GM12872 (cell line): Measurements from ENCODE around the gene EML4.

ENCODE experiments used
- TF ChIP-seq, protein P1 (sequence below): IDR thresholded peaks from 3 replicates; pipeline ENCODE4 v1.5.1; 2011; ENCODE audit warnings: low read depth, mild to moderate bottlenecking, low read length, moderate library complexity; ENCODE audit not compliant: insufficient read depth

Gene EML4

DNA sequence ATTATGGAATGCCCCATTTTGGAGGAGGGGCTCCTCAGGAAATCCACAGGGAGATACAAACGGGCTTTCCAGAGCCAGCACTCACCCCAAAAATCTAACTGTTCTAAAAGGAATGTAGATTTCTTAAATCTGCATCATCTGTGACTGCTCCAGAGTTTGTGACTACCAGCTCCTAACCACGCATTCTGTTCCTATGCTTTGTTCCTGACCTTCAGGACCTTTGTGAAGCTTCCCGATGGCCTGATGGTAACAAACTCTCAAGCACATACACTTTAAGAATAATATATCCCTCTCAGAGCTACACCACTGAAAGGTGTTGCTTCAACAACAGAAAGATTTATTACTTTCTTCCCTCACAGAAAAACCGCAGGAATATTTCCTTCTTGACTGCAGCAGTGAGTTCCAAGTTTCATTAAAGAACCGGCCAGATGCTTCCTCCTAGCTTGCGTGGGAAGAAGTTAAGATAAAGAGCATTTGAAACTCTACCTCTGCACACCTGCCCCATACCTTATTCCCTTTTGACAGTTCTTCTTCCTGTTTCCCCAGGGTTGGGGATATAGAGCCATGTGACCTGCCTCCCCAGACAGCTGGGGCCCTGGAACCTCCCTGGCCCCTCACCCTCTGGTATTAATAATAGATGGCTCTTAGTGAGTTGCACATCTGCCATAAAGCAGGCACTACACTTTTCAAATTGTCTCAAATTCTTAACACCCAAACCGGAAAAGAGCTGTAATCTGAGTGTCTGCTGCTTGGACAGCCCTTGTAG, 40.2 kb upstream of the EML4 start:
- TF ChIP-seq, protein P1, sequence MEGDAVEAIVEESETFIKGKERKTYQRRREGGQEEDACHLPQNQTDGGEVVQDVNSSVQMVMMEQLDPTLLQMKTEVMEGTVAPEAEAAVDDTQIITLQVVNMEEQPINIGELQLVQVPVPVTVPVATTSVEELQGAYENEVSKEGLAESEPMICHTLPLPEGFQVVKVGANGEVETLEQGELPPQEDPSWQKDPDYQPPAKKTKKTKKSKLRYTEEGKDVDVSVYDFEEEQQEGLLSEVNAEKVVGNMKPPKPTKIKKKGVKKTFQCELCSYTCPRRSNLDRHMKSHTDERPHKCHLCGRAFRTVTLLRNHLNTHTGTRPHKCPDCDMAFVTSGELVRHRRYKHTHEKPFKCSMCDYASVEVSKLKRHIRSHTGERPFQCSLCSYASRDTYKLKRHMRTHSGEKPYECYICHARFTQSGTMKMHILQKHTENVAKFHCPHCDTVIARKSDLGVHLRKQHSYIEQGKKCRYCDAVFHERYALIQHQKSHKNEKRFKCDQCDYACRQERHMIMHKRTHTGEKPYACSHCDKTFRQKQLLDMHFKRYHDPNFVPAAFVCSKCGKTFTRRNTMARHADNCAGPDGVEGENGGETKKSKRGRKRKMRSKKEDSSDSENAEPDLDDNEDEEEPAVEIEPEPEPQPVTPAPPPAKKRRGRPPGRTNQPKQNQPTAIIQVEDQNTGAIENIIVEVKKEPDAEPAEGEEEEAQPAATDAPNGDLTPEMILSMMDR = no peak

DNA sequence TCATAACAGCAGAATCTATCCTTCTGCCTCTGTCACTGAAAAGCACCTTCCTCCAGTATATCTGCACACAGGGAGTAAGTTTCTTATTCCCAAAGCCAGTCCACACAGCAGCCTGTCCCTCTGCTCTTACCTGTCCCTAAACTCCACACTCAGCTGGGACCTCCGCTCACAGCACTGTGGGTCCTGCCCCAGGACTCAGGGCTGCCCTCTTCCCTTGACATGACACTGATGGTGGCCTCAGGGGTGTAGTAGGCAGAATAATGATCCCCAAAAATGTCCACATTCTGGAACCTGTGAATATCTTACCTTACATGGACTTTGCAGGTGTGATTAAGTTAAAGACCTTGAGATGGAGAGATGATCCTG, 39.7 kb upstream of the EML4 start:
- TF ChIP-seq, protein P1 = no peak

DNA sequence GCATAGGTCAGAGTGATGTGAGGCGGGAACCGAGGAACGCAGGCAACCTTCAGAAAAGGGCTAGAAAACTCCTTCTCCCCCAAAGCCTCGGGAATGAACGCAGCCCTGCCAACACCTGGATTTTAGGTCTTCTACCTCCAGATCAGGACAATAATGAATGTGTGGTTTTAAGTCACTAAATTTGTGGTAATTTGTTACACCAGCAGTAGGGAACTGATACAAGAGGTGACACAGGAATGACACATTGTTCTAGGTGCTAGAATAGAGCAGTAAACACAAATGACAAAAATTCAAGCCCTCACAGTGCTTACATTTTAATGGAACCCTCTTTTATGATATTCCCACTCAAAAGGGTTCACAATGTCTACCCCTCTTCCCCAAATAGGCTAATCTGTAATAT, 39.2 kb upstream of the EML4 start:
- TF ChIP-seq, protein P1 = no peak

DNA sequence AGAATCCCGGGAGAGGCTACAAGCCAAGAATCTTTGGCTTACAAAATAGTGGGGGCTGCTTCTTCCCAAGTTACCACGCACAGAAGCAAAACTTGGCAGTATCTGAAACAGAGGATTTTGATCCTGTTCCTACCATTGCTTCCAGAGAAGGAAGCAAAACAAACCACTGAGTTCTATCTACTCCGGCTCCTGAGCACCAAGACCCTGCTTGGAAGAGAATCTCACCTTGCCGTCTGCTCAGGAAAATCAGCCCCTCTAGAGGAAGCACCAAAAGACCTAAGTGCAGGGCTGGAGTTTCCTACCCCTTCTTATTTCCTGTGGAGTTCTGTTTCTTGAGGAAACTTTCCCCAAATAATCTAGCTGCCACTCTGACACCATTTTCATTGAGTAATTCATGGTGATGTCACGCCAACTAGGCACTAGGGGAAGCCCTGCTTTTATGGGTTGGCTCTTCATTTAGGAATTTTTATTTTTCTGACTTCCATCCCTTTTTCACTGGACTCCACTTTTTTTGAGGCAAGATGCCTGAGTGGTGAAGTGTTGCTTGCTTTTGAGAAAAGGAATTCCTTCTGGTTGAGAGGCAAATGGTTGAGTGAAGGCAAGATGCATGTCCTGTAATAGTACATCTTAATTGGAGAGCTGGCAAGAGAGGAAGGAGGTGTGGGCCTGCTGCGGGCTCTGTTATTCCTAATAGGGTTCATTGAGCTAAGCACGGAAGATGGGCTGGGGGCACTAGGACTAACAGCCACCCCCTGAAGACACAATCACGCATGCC, 36.8 kb upstream of the EML4 start:
- TF ChIP-seq, protein P1 = no peak

DNA sequence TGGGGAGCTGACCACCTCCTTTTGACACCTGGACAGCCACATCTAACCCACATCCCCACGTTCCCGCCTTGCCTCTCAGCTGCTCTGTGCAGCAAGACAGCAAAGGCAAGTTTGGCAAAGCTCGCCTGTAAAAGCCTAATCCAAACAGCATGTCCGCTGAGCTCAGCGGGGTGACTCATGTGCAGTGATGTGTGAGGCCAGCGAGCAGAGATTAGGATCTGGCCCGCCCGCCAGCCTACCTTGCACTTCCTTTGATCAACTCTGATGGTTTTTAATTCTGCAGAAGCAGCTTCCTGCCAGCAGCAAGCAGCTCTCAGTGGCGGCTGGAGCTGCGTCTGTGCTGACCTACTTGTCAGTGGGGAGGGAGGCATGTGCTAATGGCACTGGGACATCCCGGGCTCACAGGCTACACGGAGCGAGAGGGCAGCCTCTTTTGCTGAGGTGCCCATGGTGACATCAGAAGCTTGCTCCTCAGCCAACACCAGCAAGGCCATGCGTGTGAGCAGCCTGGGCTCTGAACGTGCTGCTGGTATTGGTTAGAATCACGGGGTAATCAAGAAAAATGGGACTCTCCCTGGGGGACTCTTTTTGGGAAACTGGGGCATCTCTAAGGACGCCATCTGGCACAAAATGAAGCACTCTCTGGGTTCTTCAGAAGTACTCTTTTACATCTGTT, 36.0 kb upstream of the EML4 start:
- TF ChIP-seq, protein P1 = no peak

DNA sequence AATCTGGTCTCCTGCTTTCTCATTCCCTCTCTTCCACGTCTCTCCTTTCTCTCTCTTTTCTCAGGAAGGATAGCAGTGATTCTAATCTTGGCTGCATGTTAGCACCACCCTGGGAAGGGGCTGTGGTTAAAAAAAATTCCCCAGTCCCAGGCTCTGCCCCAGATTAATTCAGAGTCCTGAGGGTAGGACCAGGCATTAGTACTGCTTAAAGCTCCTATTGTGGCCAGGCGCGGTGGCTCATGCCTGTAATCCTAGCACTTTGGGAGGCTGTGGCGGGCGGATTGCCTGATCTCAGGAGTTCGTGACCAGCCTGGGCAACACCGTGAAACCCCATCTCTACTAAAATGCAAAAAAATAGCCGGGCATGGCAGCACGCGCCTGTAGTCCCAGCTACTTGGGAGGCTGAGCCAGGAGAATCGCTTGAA, 35.4 kb upstream of the EML4 start:
- TF ChIP-seq, protein P1 = no peak
